HG02759 (cell line): ENCODE data around the gene PISD.
"Not testable (repeated sequence)": the region's sequence is repeated elsewhere in the genome, so short reads cannot be mapped to it uniquely, and the experiment has no call there.

ENCODE experiments used
- ATAC-seq: cut with Tn5 transposase; IDR thresholded peaks from one replicate; pipeline ENCODE4 v1.9.1; 2021; ENCODE audit warnings: mild to moderate bottlenecking, moderate library complexity; ENCODE audit not compliant: unreplicated experiment

The PISD gene

GRCh38 chr22:31611061-31611760, 50.8 kb downstream of the PISD start:
- ATAC-seq = no peak

- no peak for ATAC-seq
These were observed 51.4 kb downstream of the PISD start for GRCh38 chr22:31610611-31611010.

GRCh38 chr22:31609716-31610115, 52.3 kb downstream of the PISD start:
- ATAC-seq = no peak

GRCh38 chr22:31607696-31608095, 54.3 kb downstream of the PISD start:
- ATAC-seq = no peak

GRCh38 chr22:31605851-31606585, 56.0 kb downstream of the PISD start:
- no peak for ATAC-seq

GRCh38 chr22:31604746-31605705, 57.0 kb downstream of the PISD start:
- no peak for ATAC-seq

- ATAC-seq = no peak
These were observed 57.8 kb downstream of the PISD start for GRCh38 chr22:31604137-31604705.

GRCh38 chr22:31603574-31603973, 58.4 kb downstream of the PISD start:
- ATAC-seq = no peak

- no peak for ATAC-seq
These were observed 58.9 kb downstream of the PISD start for GRCh38 chr22:31603081-31603525.

- no peak for ATAC-seq
These were observed 59.6 kb downstream of the PISD start for GRCh38 chr22:31602259-31602952.

- no peak for ATAC-seq
These were observed 66.7 kb downstream of the PISD start for GRCh38 chr22:31595271-31595670.

GRCh38 chr22:31590161-31590560, 71.9 kb downstream of the PISD start:
- not testable (repeated sequence) for ATAC-seq

GRCh38 chr22:31588970-31589675, 72.9 kb downstream of the PISD start:
- no peak for ATAC-seq

GRCh38 chr22:31586137-31586920, 75.7 kb downstream of the PISD start:
- no peak for ATAC-seq

- ATAC-seq = no peak
These were observed 76.7 kb downstream of the PISD start for GRCh38 chr22:31585161-31585859.

- ATAC-seq = no peak
These were observed 77.2 kb downstream of the PISD start for GRCh38 chr22:31584804-31585160.

GRCh38 chr22:31583861-31584485, 78.0 kb downstream of the PISD start:
- no peak for ATAC-seq

- no peak for ATAC-seq
These were observed 82.2 kb downstream of the PISD start for GRCh38 chr22:31579835-31580242.
